GM15510 (cell line): ENCODE results near the gene DPM2.

Experiments
- POLR2A ChIP-seq: IDR thresholded peaks from 3 replicates; pipeline ENCODE4 v1.6.1; 2011; ENCODE audit warnings: borderline replicate concordance; ENCODE audit not compliant: insufficient read length; ENCODE audit errors: extremely low read depth

The DPM2 gene

DNA sequence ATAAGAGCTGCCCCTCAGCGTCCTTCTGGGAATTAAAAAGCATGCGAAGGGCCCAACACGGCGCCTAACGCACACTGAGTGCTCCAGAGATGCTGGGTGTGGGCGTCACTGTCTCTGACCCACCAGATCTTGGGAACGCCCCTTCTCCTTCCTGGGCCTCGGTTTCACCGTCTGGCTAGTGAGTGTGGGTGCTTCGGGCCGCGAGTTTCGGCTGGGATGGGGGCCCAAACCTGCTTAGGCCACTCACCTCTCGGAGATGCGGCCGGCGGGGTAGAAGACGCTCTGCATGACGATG lies 10.8 kb downstream of the DPM2 start:
- TF ChIP-seq POLR2A: no peak

GRCh38 chr9:127925959-127926905 lies 11.4 kb downstream of the DPM2 start:
- no peak for TF ChIP-seq POLR2A

- TF ChIP-seq POLR2A: no peak
These were observed 12.8 kb downstream of the DPM2 start for GRCh38 chr9:127924736-127925444.

DNA sequence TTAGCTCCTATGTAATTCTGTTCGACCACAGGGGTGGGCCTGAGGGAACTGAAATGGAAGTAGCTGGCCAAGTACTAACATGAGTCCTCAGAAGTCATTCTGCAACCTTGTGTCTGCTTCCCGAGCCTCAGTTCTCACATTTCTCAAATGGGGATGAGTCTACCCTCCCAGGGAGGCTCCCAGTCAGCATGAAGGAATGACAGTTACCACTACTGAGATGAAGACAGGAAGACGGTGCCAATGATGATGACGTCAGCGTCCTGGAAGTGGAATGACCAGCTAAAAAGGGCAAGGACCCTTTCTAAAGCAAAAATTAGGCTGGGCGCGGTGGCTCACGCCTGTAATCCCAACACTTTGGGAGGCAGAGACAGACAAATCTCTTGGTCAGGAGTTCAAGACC lies 13.9 kb downstream of the DPM2 start:
- TF ChIP-seq POLR2A: no peak

GRCh38 chr9:127923046-127923445 lies 14.6 kb downstream of the DPM2 start:
- TF ChIP-seq POLR2A: no peak

DNA sequence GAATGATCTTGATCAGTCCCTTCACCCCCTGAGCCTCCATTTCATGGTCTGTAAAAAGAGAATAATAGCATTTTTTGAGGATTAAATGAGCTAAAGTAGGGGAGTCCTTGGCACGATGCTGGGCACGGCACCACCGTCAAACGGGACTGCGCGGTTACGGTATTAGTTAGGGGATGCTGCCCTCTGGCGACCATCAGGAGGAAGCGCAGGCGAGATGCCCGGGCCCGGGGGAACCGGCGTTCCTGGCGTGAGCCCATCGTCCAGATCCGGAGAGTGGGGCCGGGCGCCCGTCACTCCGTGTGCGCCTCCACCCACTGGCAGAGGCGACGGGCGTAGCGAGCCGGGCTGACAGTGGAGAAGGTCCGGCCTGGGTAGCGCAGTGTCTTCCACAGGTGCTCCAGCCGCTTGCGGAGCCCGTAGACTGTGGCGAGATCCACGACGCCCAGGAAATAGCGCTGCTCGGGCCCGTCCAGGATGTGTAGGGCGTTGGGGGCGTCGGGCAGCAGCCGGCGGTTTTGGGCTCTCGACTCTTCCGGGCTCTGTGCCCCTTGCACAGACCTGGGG lies 16.0 kb downstream of the DPM2 start:
- no peak for TF ChIP-seq POLR2A

DNA sequence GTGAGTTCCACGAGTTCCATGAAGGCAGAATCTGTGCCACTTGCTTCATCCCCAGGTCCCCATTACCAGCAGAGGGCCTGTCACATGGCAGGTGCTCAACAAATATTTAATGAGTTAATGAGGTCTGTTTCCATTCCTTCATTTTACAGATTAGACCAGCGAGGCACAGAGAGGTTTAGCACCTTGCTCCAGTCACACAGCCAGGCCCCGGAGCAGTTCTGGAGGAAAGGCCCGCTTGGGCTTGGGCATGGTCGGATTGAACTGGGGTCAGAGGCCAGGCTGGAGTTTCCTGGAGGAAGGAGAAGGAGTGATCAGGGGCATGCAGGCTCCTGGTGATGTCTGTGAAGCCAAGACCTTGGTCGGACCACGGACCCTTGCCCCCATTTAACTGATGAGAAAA lies 16.9 kb downstream of the DPM2 start:
- TF ChIP-seq POLR2A: no peak

DNA sequence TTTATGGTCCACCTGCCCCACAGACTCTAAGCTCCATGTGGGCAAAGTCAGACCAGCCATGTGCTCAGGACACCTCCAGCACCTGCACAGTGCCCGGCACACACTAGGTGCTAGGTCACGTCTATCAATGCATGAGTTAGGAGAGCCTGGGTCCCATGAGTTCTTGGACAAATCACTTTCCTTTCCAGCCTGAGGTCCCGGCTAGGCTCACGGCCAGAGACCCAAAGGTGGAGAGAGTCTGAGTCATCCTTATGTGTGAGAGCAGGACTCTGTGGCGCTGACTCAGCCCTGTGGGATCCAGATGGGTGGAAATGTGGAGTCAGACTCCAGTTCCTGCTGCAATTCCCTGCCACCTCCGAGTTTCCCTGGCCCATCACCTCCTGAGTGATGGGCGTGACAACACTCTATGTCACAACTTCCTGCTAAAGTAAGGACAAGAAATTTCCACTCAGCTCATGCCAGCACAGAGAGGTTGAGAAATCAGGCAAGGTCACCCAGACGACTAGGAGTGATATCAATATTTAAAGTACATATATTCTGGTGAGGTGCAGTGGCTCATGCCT lies 18.3 kb downstream of the DPM2 start:
- no peak for TF ChIP-seq POLR2A

DNA sequence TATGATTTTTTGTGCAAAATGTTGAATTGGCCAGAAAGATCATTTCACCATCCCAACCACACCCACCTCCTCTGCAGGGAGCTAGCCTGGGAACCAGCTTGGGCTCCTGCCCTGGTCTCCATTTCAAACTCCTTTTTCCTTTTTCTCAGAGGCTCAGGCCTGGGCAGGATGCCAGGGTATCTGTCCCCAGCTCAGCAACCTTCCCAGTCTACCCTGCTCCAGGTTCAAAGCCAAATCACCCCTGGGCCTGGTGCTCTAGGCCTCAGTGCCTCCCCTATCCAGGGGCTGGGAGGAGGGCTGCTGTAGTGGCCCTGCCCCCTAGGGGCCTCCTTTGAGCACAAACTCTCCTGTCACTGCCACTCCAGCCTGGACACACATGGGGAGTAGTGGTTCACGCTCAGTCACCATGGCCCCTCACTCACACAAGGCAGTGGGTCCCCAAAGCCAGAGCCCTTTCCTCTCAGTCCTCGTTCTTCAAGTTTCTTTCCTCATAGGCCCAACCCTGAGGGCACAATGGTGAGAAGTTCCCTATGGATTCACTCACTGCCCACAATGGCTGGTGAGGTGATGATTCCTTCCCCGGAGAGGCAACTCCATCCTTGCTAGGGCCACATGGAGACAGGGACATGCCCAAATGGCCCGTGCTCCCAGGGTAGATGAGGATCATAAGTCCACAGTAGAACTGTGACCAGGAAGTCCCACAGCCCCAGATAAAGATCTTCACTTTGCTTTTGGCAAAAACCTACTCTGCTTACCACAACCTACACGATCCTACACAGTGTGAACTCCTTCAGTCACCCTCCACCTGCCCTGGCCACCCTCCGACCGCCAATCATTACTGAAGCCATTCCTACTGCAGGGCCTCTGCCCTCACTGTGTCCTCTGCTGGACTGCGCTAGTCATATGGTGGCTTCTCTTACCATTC lies 19.2 kb downstream of the DPM2 start:
- TF ChIP-seq POLR2A: no peak

GRCh38 chr9:127917603-127918002 lies 20.1 kb downstream of the DPM2 start:
- no peak for TF ChIP-seq POLR2A

DNA sequence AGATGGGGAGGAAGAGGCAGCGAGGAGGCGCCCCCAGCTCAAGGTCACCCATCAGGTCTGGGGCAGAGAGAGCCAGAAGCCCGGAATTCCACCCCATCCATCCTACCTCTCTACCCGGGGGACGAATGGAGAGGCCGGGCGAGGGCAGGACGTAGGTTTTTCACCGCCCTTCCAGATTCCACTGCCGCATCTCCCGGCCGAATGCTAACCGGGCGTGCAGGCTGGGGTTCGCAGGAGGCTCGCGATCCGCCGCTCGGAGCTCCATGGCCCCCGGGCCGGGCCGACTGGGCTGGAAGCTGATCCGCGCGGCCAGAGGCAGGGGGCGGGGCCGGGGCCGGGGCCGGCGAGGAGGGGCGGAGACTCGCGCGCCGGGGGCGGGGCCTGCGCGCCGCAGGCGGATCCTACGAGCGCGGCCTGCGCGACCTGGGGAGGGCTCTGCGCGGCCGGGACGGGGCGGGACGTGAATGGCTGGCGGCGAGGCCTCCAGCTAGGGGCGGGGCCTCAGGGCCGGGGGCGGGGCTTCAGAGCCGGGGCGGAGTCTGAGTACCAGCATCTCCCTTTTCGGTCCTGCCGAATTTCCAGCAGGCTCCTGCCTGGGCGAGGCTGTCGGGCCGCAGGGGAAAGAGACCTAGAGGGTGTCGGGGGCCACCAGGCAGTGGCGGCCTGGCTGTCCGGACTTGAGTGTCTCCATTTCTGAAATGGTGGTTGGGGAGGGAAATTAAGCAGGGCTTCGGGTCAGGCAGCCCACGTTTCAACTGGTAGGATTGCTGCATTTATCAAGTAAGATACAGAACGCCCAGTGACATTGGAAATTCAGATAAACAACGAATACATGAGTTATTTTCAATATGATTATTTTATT lies 20.7 kb downstream of the DPM2 start, which contains the start of gene ST6GALNAC4:
ST6GALNAC4 (minus strand) TSS at position 322 of the 862 bp plus-strand sequence. CDS start 622 bp downstream, outside the sequence.
- peak; percentile 73 for TF ChIP-seq POLR2A

GRCh38 chr9:127915801-127916719 lies 21.6 kb downstream of the DPM2 start:
- peak; percentile 50 for TF ChIP-seq POLR2A

DNA sequence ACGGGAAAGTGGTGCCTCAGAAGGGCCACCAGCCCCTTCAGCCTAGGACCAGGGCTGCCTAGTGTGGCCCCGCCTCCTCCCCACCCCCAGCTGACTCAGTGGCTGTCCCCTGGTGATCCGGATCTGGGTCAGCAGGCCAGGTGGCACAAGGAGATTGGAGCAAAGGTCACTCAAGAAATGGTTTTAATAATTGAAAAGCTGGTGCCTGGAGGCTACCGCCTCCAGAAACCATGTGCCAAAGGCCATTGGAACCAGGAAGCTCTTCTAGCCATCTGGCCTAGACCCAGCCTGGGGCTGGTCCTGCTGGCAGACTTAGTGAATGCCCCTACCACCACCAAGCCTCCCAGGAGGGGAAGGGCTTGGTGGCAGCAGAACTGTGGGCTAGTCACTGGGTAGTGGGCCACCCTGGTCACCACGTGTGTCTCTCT lies 22.3 kb downstream of the DPM2 start:
- TF ChIP-seq POLR2A: no peak

GRCh38 chr9:127913682-127914081 lies 24.0 kb downstream of the DPM2 start:
- no peak for TF ChIP-seq POLR2A
